ENCODE measurements around the gene FADS2.

Gene FADS2

GRCh38 chr11:61795876-61796526 is 32.1 kb upstream of the FADS2 start:
- DNase-seq (ENCODE audit: low spot score) = no peak

GRCh38 chr11:61797263-61797944 is 30.7 kb upstream of the FADS2 start:
- peak; percentile 96 for DNase-seq (ENCODE audit: low spot score)

GRCh38 chr11:61799665-61800284 is 28.3 kb upstream of the FADS2 start:
- DNase-seq (ENCODE audit: low spot score) = no peak

GRCh38 chr11:61800331-61801281 is 27.5 kb upstream of the FADS2 start:
- DNase-seq (ENCODE audit: low spot score) = no peak

GRCh38 chr11:61802605-61803004 is 25.5 kb upstream of the FADS2 start:
- DNase-seq (ENCODE audit: low spot score) = no peak

GRCh38 chr11:61803889-61804647 is 24.0 kb upstream of the FADS2 start:
- DNase-seq (ENCODE audit: low spot score) = no peak

GRCh38 chr11:61805146-61805545 is 23.0 kb upstream of the FADS2 start:
- no peak for DNase-seq (ENCODE audit: low spot score)

- DNase-seq (ENCODE audit: low spot score) = no peak
These were observed 21.3 kb upstream of the FADS2 start for GRCh38 chr11:61806785-61807184.

- DNase-seq (ENCODE audit: low spot score) = no peak
These were observed 17.4 kb upstream of the FADS2 start for GRCh38 chr11:61810671-61811175.

GRCh38 chr11:61811831-61812230 is 16.3 kb upstream of the FADS2 start:
- DNase-seq (ENCODE audit: low spot score) = no peak

- DNase-seq (ENCODE audit: low spot score) = no peak
These were observed 15.2 kb upstream of the FADS2 start for GRCh38 chr11:61812736-61813411.

GRCh38 chr11:61814247-61814957 is 13.7 kb upstream of the FADS2 start:
- DNase-seq (ENCODE audit: low spot score) = peak; percentile 86

- DNase-seq (ENCODE audit: low spot score) = peak; percentile 98
These were observed 12.9 kb upstream of the FADS2 start for GRCh38 chr11:61814958-61815789.

- DNase-seq (ENCODE audit: low spot score) = no peak
These were observed 12.0 kb upstream of the FADS2 start for GRCh38 chr11:61815790-61816735.

GRCh38 chr11:61816736-61817455 is 11.2 kb upstream of the FADS2 start, which contains the start of gene FADS1:
FADS1 (minus strand) TSS chr11:61817003; CDS start chr11:61816929, 74 bp downstream.
- peak; percentile 91 for DNase-seq (ENCODE audit: low spot score)

- no peak for DNase-seq (ENCODE audit: low spot score)
These were observed 10.5 kb upstream of the FADS2 start for GRCh38 chr11:61817471-61818202.

All from pons (tissue), 1 donor.